Measurements from ENCODE around the gene ANP32E.
A peak's percentile ranks its signal among the peaks of the same experiment; 100 is the strongest.
"Not testable (repeated sequence)": the region's sequence is repeated elsewhere in the genome, so short reads cannot be mapped to it uniquely, and the experiment has no call there.

ANP32E gene

GRCh38 chr1:150256554-150257341, 20.8 kb upstream of the ANP32E start:
- DNase-seq: no peak

DNA sequence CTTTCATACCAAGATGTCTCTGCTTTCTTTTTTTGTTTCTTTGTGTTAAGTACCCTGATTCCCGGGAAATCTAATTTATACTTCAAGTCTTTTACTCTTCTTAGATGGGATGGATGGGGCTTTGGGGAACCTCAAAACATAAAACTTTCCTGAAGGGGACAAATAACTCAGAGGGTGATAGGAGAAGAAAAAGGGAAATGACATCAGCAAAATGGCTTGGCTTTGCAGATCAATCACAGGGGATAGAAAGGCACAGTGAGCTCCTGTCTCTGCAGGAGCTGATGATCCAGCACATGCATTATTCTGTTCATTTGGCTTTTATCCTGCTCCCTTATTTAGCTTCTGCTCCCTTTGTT, 20.3 kb upstream of the ANP32E start:
- DNase-seq: no peak

DNA sequence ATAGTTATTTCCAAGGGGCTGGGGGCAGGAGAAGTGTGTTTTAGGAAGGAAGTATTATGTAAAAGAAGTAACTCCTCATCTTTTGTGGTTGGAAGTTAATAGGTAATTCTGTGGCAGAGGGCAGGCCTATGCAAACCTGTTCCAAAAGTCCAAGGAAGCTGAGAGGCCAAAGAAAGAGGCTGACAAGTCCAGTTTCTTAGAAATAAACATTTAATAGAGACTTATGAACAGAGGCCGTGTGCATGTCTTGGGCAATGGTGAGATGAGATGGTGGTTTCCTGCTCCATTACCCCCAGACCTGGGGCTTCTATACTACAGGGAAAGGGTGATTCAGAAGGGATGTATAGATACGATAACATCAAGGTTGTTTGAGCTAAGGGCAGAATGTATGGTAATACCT, 14.0 kb upstream of the ANP32E start:
- DNase-seq: no peak

- DNase-seq: no peak
Measured at GRCh38 chr1:150243003-150243402, 7.1 kb upstream of the ANP32E start.

DNA sequence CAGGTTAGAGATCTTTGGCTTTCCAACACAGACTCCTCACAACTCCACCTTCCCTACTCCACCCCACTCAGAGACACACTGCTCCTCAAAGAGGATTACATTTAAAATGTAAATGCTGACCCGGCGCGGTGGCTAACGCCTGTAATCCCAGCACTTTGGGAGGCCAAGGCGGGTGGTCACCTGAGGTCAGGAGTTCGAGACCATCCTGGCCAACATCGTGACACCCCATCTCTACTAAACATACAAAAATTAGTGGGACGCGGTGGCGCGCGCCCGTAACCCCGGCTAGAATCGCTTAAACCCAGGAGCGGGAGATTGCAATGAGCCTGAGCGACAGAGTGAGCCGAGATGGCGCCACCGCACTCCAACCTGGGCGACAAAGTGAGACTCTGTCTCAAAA, 1.8 kb upstream of the ANP32E start:
- no peak for DNase-seq

DNA sequence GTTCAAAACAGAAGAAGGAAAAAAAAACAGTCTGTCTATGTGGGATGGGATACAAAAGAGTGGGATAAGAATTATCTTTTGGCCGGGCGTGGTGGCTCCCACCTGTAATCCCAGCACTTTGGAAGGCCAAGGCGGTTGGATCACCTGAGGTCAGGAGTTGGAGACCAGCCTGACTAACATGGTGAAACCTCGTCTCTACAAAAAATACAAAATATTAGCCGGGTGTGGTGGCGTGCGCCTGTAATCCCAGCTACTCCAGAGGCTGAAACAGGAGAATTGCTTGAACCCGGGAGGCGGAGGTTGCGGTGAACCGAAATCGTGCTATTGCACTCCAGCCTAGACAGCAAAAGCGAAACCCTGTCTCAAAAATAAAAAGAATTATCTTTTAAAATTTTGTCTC, 1.3 kb upstream of the ANP32E start:
- DNase-seq: not testable (repeated sequence)

DNA sequence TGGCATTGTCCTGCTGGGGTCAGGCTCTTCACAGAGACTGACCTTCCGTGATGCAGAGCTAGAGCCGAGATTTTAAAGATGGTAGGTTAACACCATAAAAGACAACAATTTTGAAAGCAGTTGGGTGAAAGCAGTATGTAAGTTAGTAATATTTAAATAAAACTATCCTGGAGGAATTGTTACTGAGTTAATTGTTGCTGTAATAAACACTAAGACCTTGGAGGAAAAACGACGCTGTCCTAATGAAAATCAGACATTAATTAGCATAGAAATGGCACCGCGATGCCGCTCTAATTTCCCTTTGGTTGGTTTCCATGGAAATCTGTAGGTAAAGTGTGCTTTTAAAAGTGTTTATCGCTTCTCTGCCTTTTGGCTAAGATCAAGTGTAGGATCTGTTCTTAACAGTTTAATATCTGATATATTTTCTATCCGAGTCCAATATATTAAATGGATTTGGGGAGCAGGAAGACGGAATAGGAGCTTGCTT, 745 bp upstream of the ANP32E start:
- DNase-seq: peak; percentile 63

GRCh38 chr1:150235294-150235851, 539 bp downstream of the ANP32E start:
- DNase-seq: no peak

GRCh38 chr1:150234566-150235293, 1.2 kb downstream of the ANP32E start:
- peak; percentile 65 for DNase-seq

- DNase-seq: no peak
Measured at GRCh38 chr1:150234309-150234565, 1.7 kb downstream of the ANP32E start.

- DNase-seq: peak; percentile 5
Measured at GRCh38 chr1:150233359-150234308, 2.3 kb downstream of the ANP32E start.

DNA sequence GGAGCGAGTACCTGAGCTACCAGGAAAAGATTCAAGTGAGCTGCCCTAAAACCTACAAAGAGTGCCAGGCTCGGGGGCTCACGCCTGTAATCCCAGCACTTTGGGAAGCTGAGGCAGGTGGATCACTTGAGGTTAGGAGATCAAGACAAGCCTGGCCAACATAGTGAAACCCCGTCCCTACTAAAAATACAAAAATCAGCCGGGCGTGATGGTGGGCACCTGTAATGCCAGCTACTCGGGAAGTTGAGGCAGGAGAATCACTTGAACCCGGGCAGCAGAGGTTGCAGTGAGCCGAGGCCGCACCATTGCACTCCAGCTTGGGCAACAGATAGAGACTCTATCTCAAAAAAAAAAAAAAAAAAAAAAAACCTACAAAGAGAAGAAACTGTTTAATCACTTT, 3.0 kb downstream of the ANP32E start:
- DNase-seq: not testable (repeated sequence)

DNA sequence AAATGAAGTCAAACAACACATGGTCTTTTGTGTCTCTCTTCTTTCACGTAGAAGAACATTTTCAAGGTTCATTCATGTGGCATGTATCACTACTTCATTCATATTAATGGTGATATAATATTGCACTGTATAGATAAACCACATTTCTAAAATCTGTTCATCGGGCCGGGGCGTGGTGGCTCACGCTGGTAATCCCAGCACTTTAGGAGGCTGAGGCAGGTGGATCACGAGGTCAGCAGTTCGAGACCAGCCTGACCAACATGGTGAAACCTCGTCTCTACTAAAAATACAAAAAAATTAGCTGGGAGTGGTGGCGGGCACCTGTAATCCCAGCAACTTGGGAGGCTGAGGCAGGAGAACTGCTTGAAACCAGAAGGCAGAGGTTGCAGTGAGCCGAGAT, 7.7 kb downstream of the ANP32E start:
- DNase-seq: not testable (repeated sequence)

GRCh38 chr1:150227228-150227627, 8.7 kb downstream of the ANP32E start:
- DNase-seq: no peak

DNA sequence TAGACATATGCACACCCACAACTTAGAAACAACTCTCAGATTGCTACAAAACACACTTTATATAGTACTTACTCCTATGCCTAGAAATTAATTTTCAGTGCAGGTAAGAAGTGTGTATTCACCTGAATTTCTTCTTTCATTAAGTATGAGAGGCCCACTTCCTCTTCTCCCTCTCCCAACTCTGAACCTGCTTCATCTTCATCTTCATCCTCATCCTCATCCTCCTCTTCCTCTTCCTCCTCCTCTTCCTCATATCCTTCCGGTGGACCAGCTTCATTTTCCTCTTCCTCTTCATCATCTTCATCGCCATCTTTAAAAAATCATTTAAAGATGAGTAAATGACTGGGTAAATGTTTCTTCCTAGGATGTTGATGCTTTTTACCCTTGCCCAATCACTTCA, 9.4 kb downstream of the ANP32E start:
- DNase-seq: no peak

DNA sequence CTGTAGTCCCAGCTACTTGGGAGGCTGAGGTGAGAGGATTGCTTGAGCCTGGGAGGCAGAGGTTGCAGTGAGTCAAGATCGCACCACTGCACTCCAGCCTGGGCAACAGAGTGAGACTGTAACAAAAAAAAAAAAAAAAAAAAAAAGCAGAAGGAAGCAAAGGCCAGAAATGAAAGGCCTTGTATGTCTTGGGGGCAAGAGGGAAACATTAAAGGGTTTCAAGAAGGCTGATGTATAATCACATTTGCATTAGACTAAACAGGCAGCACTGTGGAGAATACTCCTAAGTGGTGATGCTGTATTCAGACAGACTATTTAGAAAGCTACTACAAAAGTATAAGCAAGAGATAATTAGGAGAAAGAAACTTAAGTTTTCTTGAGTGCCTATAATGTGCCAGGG, 10.4 kb downstream of the ANP32E start:
- no peak for DNase-seq

GRCh38 chr1:150224983-150225382, 10.9 kb downstream of the ANP32E start:
- no peak for DNase-seq

GRCh38 chr1:150221552-150221951, 14.4 kb downstream of the ANP32E start:
- no peak for DNase-seq

GRCh38 chr1:150215855-150216254, 20.1 kb downstream of the ANP32E start:
- DNase-seq: not testable (repeated sequence)

DNA sequence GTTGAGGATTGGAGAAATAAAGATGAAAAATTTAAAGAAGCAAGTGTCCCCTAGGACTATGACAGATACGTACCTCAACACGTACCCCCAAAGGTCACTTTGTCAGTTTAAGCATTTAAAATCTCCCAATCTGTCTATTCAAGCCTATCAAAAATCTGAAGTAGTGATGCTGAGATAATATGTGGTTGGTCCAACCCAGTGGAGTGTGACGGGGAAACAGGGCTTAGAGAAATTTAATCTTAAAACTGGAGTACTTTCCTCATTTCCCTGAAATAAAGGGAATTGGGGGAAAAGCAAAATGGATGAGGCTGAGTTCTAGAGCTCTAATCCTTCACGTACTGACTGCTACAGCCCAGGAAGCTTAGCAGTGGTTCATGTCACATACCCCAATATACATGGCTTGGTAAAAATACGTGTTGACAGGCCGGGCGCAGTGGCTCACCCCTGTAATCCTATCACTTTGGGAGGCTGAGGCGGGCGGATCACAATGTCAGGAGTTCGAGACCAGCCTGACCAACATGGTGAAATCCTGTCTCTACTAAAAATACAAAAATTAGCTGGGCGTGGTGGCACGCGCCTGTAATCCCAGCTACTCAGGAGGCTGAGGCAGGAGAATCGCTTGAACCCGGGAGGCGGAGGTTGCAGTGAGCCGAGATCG, 21.7 kb downstream of the ANP32E start:
- DNase-seq: not testable (repeated sequence)

- peak; percentile 89 for DNase-seq
Measured at GRCh38 chr1:150213170-150214098, 22.5 kb downstream of the ANP32E start.
